G401 (cell line): ENCODE measurements around the gene MB. TPM values are rescaled to one million over a fixed set of nuclear protein-coding genes. Genes with fewer than 3 reads are reported as not detected.

ENCODE experiments used
- DNase-seq: peaks from one replicate; pipeline ENCODE4 v3.0.0-alpha.2; 2015; ENCODE audit warnings: low spot score
- in situ Hi-C: cut with HindIII; loops from 2 replicates; pipeline ENCODE4 v1.10.0; 2016; ENCODE audit warnings: low sequenced_read_pairs, mixed read lengths
- total RNA-seq: library from RNA; depleted of rRNA; stranded (reverse); fragments of >200 nt; shearing (Covaris generic); gene quantifications from 2 replicates; pipeline ENCODE4 v1.2.3, GENCODE V29; 2014; rRNA removed

The MB gene
- total RNA-seq, 1 experiment from 2014 or later: not detected

DNA sequence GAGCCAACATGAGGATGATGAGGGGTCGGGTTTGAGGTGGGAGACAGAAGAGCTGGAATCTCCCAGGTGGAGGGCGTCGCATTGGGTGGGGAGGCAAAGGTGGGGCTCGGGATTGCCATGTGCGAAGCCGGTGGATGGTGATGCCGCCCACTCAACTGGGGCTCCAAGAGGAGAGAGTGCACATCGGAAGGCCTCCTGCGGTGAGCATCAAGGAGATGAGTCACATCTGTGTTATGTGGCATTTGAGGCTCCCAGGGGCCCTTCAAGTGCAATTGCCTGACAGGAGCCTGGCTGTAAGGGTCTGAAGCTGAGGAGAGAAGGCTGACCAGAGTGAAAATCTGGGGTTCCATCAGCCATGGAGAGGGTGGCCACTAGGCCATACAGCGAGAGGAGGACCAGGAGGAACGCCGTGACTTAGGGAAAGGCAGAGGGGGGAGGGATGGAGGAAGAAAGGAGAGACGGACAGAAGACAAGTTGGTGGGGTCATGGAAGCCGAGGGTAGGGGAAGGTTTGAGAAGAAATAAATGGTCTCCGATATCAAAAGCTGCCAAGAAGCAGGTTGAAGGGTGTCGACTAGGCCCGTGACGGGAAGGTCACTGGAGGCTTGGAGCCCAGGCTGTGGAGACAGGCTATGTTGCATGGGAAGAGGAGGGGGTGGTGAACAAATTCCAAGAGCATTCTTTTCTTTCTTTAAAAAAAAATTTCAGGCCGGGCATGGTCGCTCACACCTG, 55.2 kb downstream of the MB start:
- no peak for DNase-seq
- in situ Hi-C loops: no loop called here

- in situ Hi-C loops: no loop called here
- no peak for DNase-seq
These were observed 56.3 kb downstream of the MB start for GRCh38 chr22:35560824-35561223.

DNA sequence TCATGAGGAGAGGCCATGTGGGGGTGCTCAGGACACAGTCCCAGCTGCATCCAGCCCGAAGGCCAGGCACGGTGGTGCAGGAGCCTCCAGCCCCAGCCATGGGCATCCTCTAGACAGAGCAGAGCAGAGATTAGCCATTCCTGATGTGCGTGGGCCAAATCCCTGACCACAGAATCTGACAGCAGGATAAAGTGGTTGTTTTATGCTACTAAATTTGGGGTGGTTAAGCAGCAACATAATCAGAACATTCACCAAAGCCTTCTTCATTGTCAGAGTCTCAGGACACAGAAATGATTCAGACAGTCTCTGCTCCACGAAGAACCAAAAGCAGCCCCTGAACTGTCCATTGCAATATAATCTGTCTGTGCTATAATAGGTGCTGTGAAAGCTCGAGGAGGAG, 56.8 kb downstream of the MB start:
- no peak for DNase-seq
- in situ Hi-C loops: no loop called here

GRCh38 chr22:35559354-35560005, 57.6 kb downstream of the MB start:
- in situ Hi-C loops: no loop called here

GRCh38 chr22:35558719-35559118, 58.4 kb downstream of the MB start:
- DNase-seq: no peak
- in situ Hi-C loops: no loop called here

More at GRCh38 chr22:35559354-35560005, 57.6 kb downstream of the MB start:
- no peak for DNase-seq

GRCh38 chr22:35558031-35558430, 59.1 kb downstream of the MB start:
- in situ Hi-C loops: no loop called here
- no peak for DNase-seq

Other genes with a start within 250 kb of the MB start
- 63.1 and 71.6 TPM in 2 replicates for gene HMOX1, start 236.2 kb downstream of the MB start, total RNA-seq
- gene MCM5, start 217.2 kb downstream of the MB start, total RNA-seq: 131 and 200 TPM in 2 replicates
- not detected in 2 replicates for gene RASD2, start 76.5 kb downstream of the MB start, total RNA-seq
- gene APOL6, start 31.1 kb upstream of the MB start, total RNA-seq: 0.03 and 0.12 TPM in 2 replicates
- not detected in 2 replicates for gene APOL5, start 100.5 kb upstream of the MB start, total RNA-seq